ENCODE measurements around the gene LRRC8A.
"Not testable (repeated sequence)": the region's sequence is repeated elsewhere in the genome, so short reads cannot be mapped to it uniquely, and the experiment has no call there.

LRRC8A gene

DNA sequence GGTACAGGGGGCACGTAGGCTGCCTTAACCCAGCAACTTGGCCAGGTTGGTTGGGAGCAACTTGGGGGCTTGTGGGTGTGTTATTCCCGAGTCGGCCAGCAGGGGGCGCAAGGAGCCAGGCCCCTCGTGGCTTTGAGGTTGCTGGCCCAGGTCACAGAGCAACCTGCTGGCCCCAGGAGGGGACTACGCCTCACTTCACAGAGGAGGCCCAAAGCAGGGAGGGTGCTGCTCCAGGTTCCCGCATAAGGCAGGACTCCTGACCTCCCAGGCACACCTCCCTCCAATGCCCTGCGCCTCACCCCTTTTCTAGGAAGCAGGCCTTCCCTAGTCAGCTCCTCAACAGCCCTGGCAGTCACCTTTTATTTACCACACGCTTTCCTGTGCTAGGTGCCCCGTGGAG lies 18.3 kb upstream of the LRRC8A start:
- Mint-ChIP-seq H3K36me3 (ENCODE audit: low read depth) (no peaks in the 10 kb centered on the region), H3K4me3 (no peak overlapping the region), H3K27ac (peak overlapping the region; percentile 45), H3K4me1 (peaks cover 19% of the 10 kb centered on the region), H3K9me3 (no peaks in the 10 kb centered on the region), H3K27me3 (ENCODE audit: low read depth, poor library complexity) (no peaks in the 10 kb centered on the region)
- TF ChIP-seq CTCF (IDR thresholded peaks at IDR 0.05): peak; percentile 97
- peak; percentile 92 for DNase-seq

GRCh38 chr9:128870128-128870940 lies 11.6 kb upstream of the LRRC8A start:
- Mint-ChIP-seq H3K27me3 (ENCODE audit: low read depth, poor library complexity) (peaks cover 3% of the 10 kb centered on the region), H3K27ac (peak overlapping the region; percentile 69), H3K36me3 (ENCODE audit: low read depth) (peaks cover 15% of the 10 kb centered on the region), H3K9me3 (no peaks in the 10 kb centered on the region), H3K4me1 (peaks cover 6% of the 10 kb centered on the region), H3K4me3 (no peak overlapping the region)
- no peak for TF ChIP-seq CTCF (IDR thresholded peaks at IDR 0.05)
- DNase-seq: no peak

- DNase-seq; H3K9me3 Mint-ChIP-seq; H3K27ac Mint-ChIP-seq; H3K27me3 Mint-ChIP-seq (ENCODE audit: low read depth, poor library complexity); H3K4me3 Mint-ChIP-seq; H3K4me1 Mint-ChIP-seq: not testable (repeated sequence)
- H3K36me3 Mint-ChIP-seq (ENCODE audit: low read depth): peaks cover 15% of the 10 kb centered on the region
Observed at GRCh38 chr9:128870941-128871265, 11.0 kb upstream of the LRRC8A start.

- peaks cover 12% of the 10 kb centered on the region for H3K4me1 Mint-ChIP-seq
- DNase-seq: no peak
- H3K27ac Mint-ChIP-seq: no peak overlapping the region
- H3K27me3 Mint-ChIP-seq (ENCODE audit: low read depth, poor library complexity): no peaks in the 10 kb centered on the region
- no peak for TF ChIP-seq CTCF (IDR thresholded peaks at IDR 0.05)
- peaks cover 5% of the 10 kb centered on the region for H3K36me3 Mint-ChIP-seq (ENCODE audit: low read depth)
- H3K4me3 Mint-ChIP-seq: no peak overlapping the region
- H3K9me3 Mint-ChIP-seq: no peaks in the 10 kb centered on the region
Observed at GRCh38 chr9:128877852-128878251, 4.1 kb upstream of the LRRC8A start.

DNA sequence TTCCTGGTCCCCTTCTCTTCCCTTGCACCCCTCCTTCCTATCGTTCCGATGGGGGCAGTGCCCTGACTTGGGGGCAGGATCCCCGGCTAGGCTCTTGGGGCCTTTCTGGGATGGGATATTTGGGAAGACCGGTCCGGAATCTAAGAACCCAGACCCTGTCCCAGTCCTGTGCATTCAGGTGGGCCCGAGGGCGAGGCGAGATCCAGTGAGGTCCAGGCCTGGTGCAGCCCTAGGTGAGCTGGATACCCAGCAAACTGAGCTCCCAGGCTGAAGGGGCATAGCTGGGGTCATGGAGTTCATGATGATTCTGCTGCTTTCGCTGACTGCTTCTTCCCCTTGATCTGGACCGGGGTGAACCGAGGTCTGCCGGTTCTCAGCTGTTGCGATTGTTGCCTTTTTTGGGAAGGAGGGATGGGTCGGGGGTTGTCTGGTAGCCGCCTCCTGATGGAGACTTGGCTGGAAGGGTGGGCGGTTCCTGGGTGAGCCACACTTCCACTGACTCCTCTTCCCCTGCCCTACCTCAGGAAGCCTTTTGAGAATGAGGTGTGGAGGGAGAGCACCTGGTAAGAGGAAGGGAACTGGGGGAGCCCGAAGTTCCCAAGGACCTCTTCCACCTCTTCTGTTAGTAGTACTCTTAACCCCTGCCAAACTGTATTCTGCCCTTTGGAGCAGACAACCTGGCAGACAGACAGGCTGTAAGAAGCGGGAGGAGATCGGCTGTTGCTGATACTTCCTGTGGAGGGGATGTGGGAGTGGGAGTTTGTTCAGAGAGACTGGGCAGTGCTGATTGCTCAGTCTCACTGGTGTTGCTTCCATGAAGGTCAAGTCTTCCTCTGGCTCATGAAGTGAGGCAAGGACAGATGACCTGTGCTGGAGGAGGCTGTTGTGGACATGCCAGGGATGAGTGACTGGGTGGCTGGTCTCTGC lies 1.0 kb downstream of the LRRC8A start:
- Mint-ChIP-seq H3K36me3 (ENCODE audit: low read depth) (peaks cover 24% of the 10 kb centered on the region), H3K27me3 (ENCODE audit: low read depth, poor library complexity) (no peaks in the 10 kb centered on the region), H3K4me1 (peaks cover 48% of the 10 kb centered on the region), H3K4me3 (peak overlapping the region; percentile 99), H3K27ac (peak overlapping the region; percentile 97), H3K9me3 (no peaks in the 10 kb centered on the region)
- no peak for TF ChIP-seq CTCF (IDR thresholded peaks at IDR 0.05)
- DNase-seq: peak; percentile 31

DNA sequence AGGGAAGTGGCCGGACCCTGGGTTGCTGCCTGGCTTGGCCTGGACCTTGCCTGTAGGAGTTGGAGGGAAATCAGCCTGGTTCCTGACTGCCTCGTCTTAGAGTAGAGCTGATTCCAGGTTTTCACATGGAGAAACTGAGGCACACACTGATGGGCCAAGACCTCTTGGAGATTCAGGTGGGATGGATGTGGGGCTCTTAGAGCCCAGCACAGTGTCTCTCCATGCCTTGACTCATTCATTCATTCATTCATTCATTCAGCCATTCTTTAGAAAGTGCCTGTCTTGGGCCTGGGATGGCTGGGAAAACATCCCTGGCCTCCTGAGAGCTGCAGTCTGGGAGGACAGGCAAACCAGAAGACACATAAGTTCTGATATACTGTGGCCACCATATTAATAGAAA lies 2.2 kb downstream of the LRRC8A start:
- no peak for DNase-seq
- Mint-ChIP-seq H3K4me3 (peak overlapping the region; percentile 99), H3K27ac (no peak overlapping the region), H3K4me1 (peaks cover 59% of the 10 kb centered on the region), H3K27me3 (ENCODE audit: low read depth, poor library complexity) (peaks cover 3% of the 10 kb centered on the region), H3K9me3 (no peaks in the 10 kb centered on the region), H3K36me3 (ENCODE audit: low read depth) (peaks cover 36% of the 10 kb centered on the region)
- TF ChIP-seq CTCF (IDR thresholded peaks at IDR 0.05): no peak

All from nephron progenitor cell (in vitro differentiated cells).